HepG2 (cell line): ENCODE data around the gene AHCYL1. TPM values are rescaled to one million over a fixed set of nuclear protein-coding genes. Genes with fewer than 3 reads are reported as not detected.
A peak's percentile ranks its signal among the peaks of the same experiment; 100 is the strongest.

ENCODE experiments used
- ASH2L ChIP-seq: fragments of 300-600, 200-600 bp; sonication (generic); IDR thresholded peaks from 2 replicates; pipeline ENCODE4 v1.7.0; 2017; ENCODE audit warnings: low read depth, mild to moderate bottlenecking, moderate library complexity, mixed read lengths, low read length; ENCODE audit not compliant: insufficient read length
- ATF6 ChIP-seq: sonication (generic); formaldehyde crosslinking; conservative IDR thresholded peaks from 2 replicates; pipeline ENCODE4 v1.4.0; 2020; ENCODE audit warnings: missing genetic modification reagents
- ISL2 ChIP-seq: sonication (generic); formaldehyde crosslinking; IDR thresholded peaks from 2 replicates; pipeline ENCODE4 v1.5.0; 2020; ENCODE audit warnings: missing genetic modification reagents
- KAT2B ChIP-seq: fragments of 150-350 bp; IDR thresholded peaks from 2 replicates; pipeline ENCODE4 v1.6.1; 2014; ENCODE audit warnings: low read depth, low read length, borderline replicate concordance
- KLF13 ChIP-seq: sonication (generic); formaldehyde crosslinking; IDR thresholded peaks from 2 replicates; pipeline ENCODE4 v1.4.0; 2020; ENCODE audit warnings: mild to moderate bottlenecking, missing genetic modification reagents
- RBFOX2 ChIP-seq: fragments of 200-400 bp; formaldehyde crosslinking; IDR thresholded peaks from 2 replicates; pipeline ENCODE4 v1.6.1; 2017; ENCODE audit warnings: low read depth, mild to moderate bottlenecking, low read length
- SIX1 ChIP-seq: sonication (generic); formaldehyde crosslinking; IDR thresholded peaks from 2 replicates; pipeline ENCODE4 v1.4.0; 2020; ENCODE audit warnings: missing genetic modification reagents, borderline replicate concordance
- SMAD3 ChIP-seq: sonication (generic); formaldehyde crosslinking; IDR thresholded peaks from 2 replicates; pipeline ENCODE4 v1.4.0; 2020; ENCODE audit warnings: missing genetic modification reagents
- SMARCE1 ChIP-seq: fragments of 450-650 bp; IDR thresholded peaks from 2 replicates; pipeline ENCODE4 v1.6.1; 2017; ENCODE audit warnings: borderline replicate concordance
- TBL1XR1 ChIP-seq: fragments of 150-350 bp; IDR thresholded peaks from 2 replicates; pipeline ENCODE4 v1.6.1; 2014; ENCODE audit warnings: borderline replicate concordance, low read length; ENCODE audit not compliant: partially characterized antibody
- TBX2 ChIP-seq: sonication (generic); formaldehyde crosslinking; IDR thresholded peaks from 2 replicates; pipeline ENCODE4 v1.5.0; 2020; ENCODE audit warnings: missing genetic modification reagents, mild to moderate bottlenecking, borderline replicate concordance
- YEATS4 ChIP-seq: sonication (generic); formaldehyde crosslinking; IDR thresholded peaks from 2 replicates; pipeline ENCODE4 v1.4.0; 2020; ENCODE audit warnings: missing genetic modification reagents, borderline replicate concordance
- ZBTB20 ChIP-seq: sonication (generic); formaldehyde crosslinking; IDR thresholded peaks from 2 replicates; pipeline ENCODE4 v1.8.1; 2023; ENCODE audit warnings: missing genetic modification reagents, low read depth, mild to moderate bottlenecking, borderline replicate concordance
- ZBTB49 ChIP-seq: sonication (generic); formaldehyde crosslinking; IDR thresholded peaks from 2 replicates; pipeline ENCODE4 v1.4.0; 2020; ENCODE audit warnings: missing genetic modification reagents, borderline replicate concordance
- ZFP90 ChIP-seq: sonication (generic); formaldehyde crosslinking; IDR thresholded peaks from 2 replicates; pipeline ENCODE4 v1.8.0; 2022; ENCODE audit warnings: missing genetic modification reagents, mild to moderate bottlenecking, inconsistent platforms, borderline replicate concordance
- ZNF281 ChIP-seq: sonication (generic); formaldehyde crosslinking; IDR thresholded peaks from 2 replicates; pipeline ENCODE4 v1.4.0; 2020; ENCODE audit warnings: missing genetic modification reagents, borderline replicate concordance
- ZNF382 ChIP-seq: sonication (generic); formaldehyde crosslinking; IDR thresholded peaks from 2 replicates; pipeline ENCODE4 v1.5.0; 2020; ENCODE audit warnings: missing genetic modification reagents, mild to moderate bottlenecking, borderline replicate concordance
- ZNF607 ChIP-seq: sonication (generic); formaldehyde crosslinking; IDR thresholded peaks from 2 replicates; pipeline ENCODE4 v1.5.1; 2020; ENCODE audit warnings: missing genetic modification reagents, mild to moderate bottlenecking, borderline replicate concordance
- ZNF7 ChIP-seq: IDR thresholded peaks from 2 replicates; pipeline ENCODE4 v1.6.1; 2016; ENCODE audit warnings: missing biosample characterization, missing genetic modification reagents
- polyA plus RNA-seq, 8 experiments: library from polyadenylated mRNA; depleted of rRNA in 3 of 8; stranded (reverse) in 7 of 8; unstranded in 1 of 8; fragments of >200 nt; fragmentation: Illumina TruSeq in 4 of 8; extraction: Trizol in 4 of 8; gene quantifications; 2 replicates each; pipeline versions ENCODE4 v1.2.1 to v1.2.3, GENCODE V29; 2011 to 2016; ENCODE audit warnings: low read depth in 4 of 8, missing spikeins in 1 of 8, mixed read lengths in 1 of 8; ENCODE audit not compliant: insufficient read depth in 1 of 8
- total RNA-seq, 5 experiments: library from RNA; depleted of rRNA; stranded (reverse); fragments of >200 nt; fragmentation: Illumina TruSeq; extraction: Trizol; gene quantifications; 2 replicates each; pipeline ENCODE4 v1.2.3, GENCODE V29; 2016; ENCODE audit warnings: low read depth in 1 of 5

AHCYL1 gene
- total and polyA plus RNA-seq, 2 of the 13 experiments (the other 11 are each of a cell fraction or from before 2014, with no cell fraction given) = 40.9 to 76.3 TPM

- TF ChIP-seq ASH2L (peak; percentile 92), SMARCE1 (no peak), ZBTB49 (CRISPR knock-in tag) (no peak), KLF13 (no peak), ZNF281 (CRISPR knock-in tag) (peak; percentile 43; the same call in 1 of the 2 replicates), ATF6 (CRISPR knock-in tag) (peak; percentile 86; the same call in 1 of the 2 replicates), ISL2 (CRISPR knock-in tag) (peak; percentile 64), ZNF7 (CRISPR knock-in tag) (no peak), KAT2B (no peak), SMAD3 (no peak), TBX2 (CRISPR knock-in tag) (peak; percentile 81), ZFP90 (CRISPR knock-in tag) (peak; percentile 71; the same call in 1 of the 2 replicates), SIX1 (CRISPR knock-in tag) (peak; percentile 9; the same call in 1 of the 2 replicates), TBL1XR1 (peak; percentile 25), ZNF382 (CRISPR knock-in tag) (no peak), ZBTB20 (peak; percentile 90), YEATS4 (CRISPR knock-in tag) (peak; percentile 65), RBFOX2 (no peak), ZNF607 (CRISPR knock-in tag) (0 out of 2 replicates have a peak, but pooled peaks have one; percentile 24)
These were observed 24.4 kb upstream of the AHCYL1 start (continued) for GRCh38 chr1:109959974-109960744.
